Neuronal stem cell (in vitro differentiated cells): ENCODE results near the gene MALSU1.

Experiments
- DNase-seq: peaks from one replicate; pipeline ENCODE4 v3.0.0-alpha.2; 2013; ENCODE audit warnings: low spot score
- H2AFZ ChIP-seq: one replicate; pipeline ENCODE4 v1.6.1; 2013; ENCODE audit warnings: mild to moderate bottlenecking, low read length, inconsistent platforms
- H2AK5ac ChIP-seq: 2 replicates; pipeline ENCODE4 v1.6.1; 2013; ENCODE audit warnings: low read depth, mild to moderate bottlenecking, inconsistent platforms, low read length, moderate library complexity, mixed read lengths
- H2BK120ac ChIP-seq: 2 replicates; pipeline ENCODE4 v1.6.1; 2013; ENCODE audit warnings: low read depth, mild to moderate bottlenecking, inconsistent platforms, low read length, moderate library complexity, mixed read lengths
- H2BK12ac ChIP-seq: one replicate; pipeline ENCODE4 v1.6.1; 2013; ENCODE audit warnings: low read length, inconsistent platforms
- H2BK15ac ChIP-seq: 2 replicates; pipeline ENCODE4 v1.6.1; 2013; ENCODE audit warnings: mild to moderate bottlenecking, low read length, inconsistent platforms, mixed read lengths
- H2BK5ac ChIP-seq: one replicate; pipeline ENCODE4 v1.6.1; 2013; ENCODE audit warnings: inconsistent platforms, mild to moderate bottlenecking, low read length, moderate library complexity
- H3K14ac ChIP-seq: one replicate; pipeline ENCODE4 v1.6.1; 2013; ENCODE audit warnings: low read length, inconsistent platforms
- H3K18ac ChIP-seq: 2 replicates; pipeline ENCODE4 v1.6.1; 2013; ENCODE audit warnings: low read length, inconsistent platforms
- H3K23ac ChIP-seq: 2 replicates; pipeline ENCODE4 v1.6.1; 2013; ENCODE audit warnings: low read depth, mild to moderate bottlenecking, mixed read lengths, low read length, inconsistent platforms; ENCODE audit not compliant: poor library complexity
- H3K27ac ChIP-seq: replicated peaks from 3 replicates; pipeline ENCODE4 v1.5.1; 2013; ENCODE audit warnings: low read length, inconsistent platforms
- H3K27me3 ChIP-seq, 3 experiments: 2 replicates each; pipeline ENCODE4 v1.6.1; 2013; ENCODE audit warnings: low read length in 3 of 3, mild to moderate bottlenecking in 2 of 3, inconsistent platforms in 1 of 3, low read depth in 1 of 3, mixed read lengths in 1 of 3, moderate library complexity in 1 of 3; ENCODE audit not compliant: control insufficient read depth in 3 of 3, insufficient read depth in 3 of 3
- H3K36me3 ChIP-seq, 2 donors: replicated peaks in 1 of 2; 2 replicates each; pipeline ENCODE4 v1.6.1; 2013; ENCODE audit warnings: low read length in 2 of 2; ENCODE audit not compliant: control insufficient read depth in 2 of 2, insufficient read depth in 2 of 2
- H3K4ac ChIP-seq: 2 replicates; pipeline ENCODE4 v1.6.1; 2013; ENCODE audit warnings: inconsistent platforms, mild to moderate bottlenecking, low read length, moderate library complexity
- H3K4me1 ChIP-seq, 2 donors: 1 replicate in 1 of 2; 2 replicates in 1 of 2; pipeline ENCODE4 v1.6.1; 2013; ENCODE audit warnings: low read length in 2 of 2, low read depth in 1 of 2; ENCODE audit not compliant: control insufficient read depth in 2 of 2, insufficient read depth in 1 of 2
- H3K4me2 ChIP-seq: one replicate; pipeline ENCODE4 v1.6.1; 2013; ENCODE audit warnings: mild to moderate bottlenecking, low read length, inconsistent platforms; ENCODE audit not compliant: insufficient read depth, poor library complexity, severe bottlenecking
- H3K4me3 ChIP-seq, 2 donors: 2 replicates each; pipeline ENCODE4 v1.5.1; 2013; ENCODE audit warnings: low read length in 2 of 2, mild to moderate bottlenecking in 2 of 2, inconsistent platforms in 1 of 2, moderate library complexity in 1 of 2
- H3K79me1 ChIP-seq: one replicate; pipeline ENCODE4 v1.6.1; 2013; ENCODE audit warnings: low read depth, mild to moderate bottlenecking, inconsistent platforms, low read length, moderate library complexity
- H3K9ac ChIP-seq: one replicate; pipeline ENCODE4 v1.6.1; 2013; ENCODE audit warnings: mild to moderate bottlenecking, low read depth, low read length, inconsistent platforms; ENCODE audit not compliant: poor library complexity
- H3K9me3 ChIP-seq, 2 donors: replicated peaks in 1 of 2; 2 replicates each; pipeline versions ENCODE3 to v1.6.1; 2013; ENCODE audit warnings: low read length in 2 of 2, mild to moderate bottlenecking in 2 of 2, inconsistent platforms in 1 of 2, low read depth in 1 of 2, mixed read lengths in 1 of 2, moderate library complexity in 1 of 2; ENCODE audit not compliant: control insufficient read depth in 2 of 2, insufficient read depth in 1 of 2
- H4K8ac ChIP-seq: one replicate; pipeline ENCODE4 v1.6.1; 2013; ENCODE audit warnings: low read depth, mild to moderate bottlenecking, inconsistent platforms, low read length, moderate library complexity
- H4K91ac ChIP-seq: one replicate; pipeline ENCODE4 v1.6.1; 2013; ENCODE audit warnings: low read length, low read depth, mild to moderate bottlenecking, inconsistent platforms; ENCODE audit not compliant: poor library complexity
- WGBS, 2 donors: extraction: QIAGEN DNeasy Blood & Tissue Kit; methylation state at CpG; one replicate each; pipeline ENCODE4 v1.1.7; 2013; ENCODE audit warnings: missing lambda C conversion rate in 2 of 2, mixed read lengths in 1 of 2; ENCODE audit not compliant: insufficient read length in 2 of 2, insufficient replicate concordance in 1 of 2; ENCODE audit errors: extremely low coverage in 2 of 2; 5-methylcytosine and 5-hydroxymethylcytosine counted together

MALSU1 gene

GRCh38 chr7:23356168-23356567, 57.0 kb downstream of the MALSU1 start:
- H3K4me2 ChIP-seq: no peak overlapping the region
- no peak overlapping the region for H3K18ac ChIP-seq
- H3K27ac ChIP-seq: no peak overlapping the region
- no peak overlapping the region for H2BK12ac ChIP-seq
- no peak overlapping the region for H3K4ac ChIP-seq
- no peak overlapping the region for H2BK5ac ChIP-seq
- no peak overlapping the region for H2BK120ac ChIP-seq
- H2AFZ ChIP-seq: no peak overlapping the region
- H3K4me1 ChIP-seq: peaks cover 4 to 12% of the 10 kb centered on the region in 2 donors
- peaks cover 3 to 72% of the 10 kb centered on the region in 2 donors for H3K36me3 ChIP-seq
- H3K4me3 ChIP-seq: no peak overlapping the region
- no peak for DNase-seq
- no peak overlapping the region for H2AK5ac ChIP-seq
- H3K79me1 ChIP-seq: no peaks in the 10 kb centered on the region
- H3K27me3 ChIP-seq: no peaks in the 10 kb centered on the region
- H2BK15ac ChIP-seq: no peak overlapping the region
- no peak overlapping the region for H3K14ac ChIP-seq
- no peak overlapping the region for H4K8ac ChIP-seq
- peaks cover 0 to 2% of the 10 kb centered on the region in 2 donors for H3K9me3 ChIP-seq
- WGBS, 2 donors: no CpG with 5 or more reads among the region's 3 CpGs
- H3K9ac ChIP-seq: no peak overlapping the region
- H3K23ac ChIP-seq: no peak overlapping the region
- H4K91ac ChIP-seq: no peak overlapping the region

- Histone ChIP-seq H2BK5ac (no peak overlapping the region), H3K4me3 (no peak overlapping the region), H4K91ac (no peak overlapping the region), H3K18ac (no peak overlapping the region), H3K9ac (no peak overlapping the region), H3K4ac (no peak overlapping the region), H3K9me3 (peaks cover 0 to 2% of the 10 kb centered on the region in 2 donors), H3K14ac (no peak overlapping the region), H2BK12ac (no peak overlapping the region), H3K4me2 (no peak overlapping the region), H3K4me1 (peaks cover 4 to 7% of the 10 kb centered on the region in 2 donors), H3K27ac (no peak overlapping the region), H2AFZ (no peak overlapping the region), H2BK120ac (no peak overlapping the region), H2AK5ac (no peak overlapping the region), H3K79me1 (no peaks in the 10 kb centered on the region), H3K23ac (no peak overlapping the region), H2BK15ac (no peak overlapping the region), H4K8ac (no peak overlapping the region), H3K27me3 (no peaks in the 10 kb centered on the region), H3K36me3 (peaks cover 3 to 72% of the 10 kb centered on the region in 2 donors)
- no CpG with 5 or more reads among the region's 3 CpGs for WGBS, 2 donors
- DNase-seq: no peak
Observed at GRCh38 chr7:23356726-23357125, 57.6 kb downstream of the MALSU1 start.

GRCh38 chr7:23357190-23358093, 58.3 kb downstream of the MALSU1 start:
- Histone ChIP-seq H3K4me1 (peaks cover 4 to 7% of the 10 kb centered on the region in 2 donors), H3K36me3 (peaks cover 3 to 75% of the 10 kb centered on the region in 2 donors), H3K4ac (no peak overlapping the region), H2BK12ac (no peak overlapping the region), H2AK5ac (no peak overlapping the region), H3K27ac (no peak overlapping the region), H3K4me2 (no peak overlapping the region), H3K14ac (no peak overlapping the region), H3K9ac (no peak overlapping the region), H2BK120ac (no peak overlapping the region), H3K4me3 (no peak overlapping the region), H3K18ac (no peak overlapping the region), H3K79me1 (no peaks in the 10 kb centered on the region), H3K23ac (no peak overlapping the region), H2AFZ (no peak overlapping the region), H4K91ac (no peak overlapping the region), H2BK5ac (no peak overlapping the region), H3K9me3 (peaks cover 0 to 2% of the 10 kb centered on the region in 2 donors), H3K27me3 (no peaks in the 10 kb centered on the region), H4K8ac (no peak overlapping the region), H2BK15ac (no peak overlapping the region)
- no CpG with 5 or more reads among the region's 6 CpGs for WGBS, 2 donors
- no peak for DNase-seq

- Histone ChIP-seq H3K4ac (no peak overlapping the region), H3K36me3 (peaks cover 3 to 83% of the 10 kb centered on the region in 2 donors), H2BK120ac (no peak overlapping the region), H2BK12ac (no peak overlapping the region), H4K8ac (no peak overlapping the region), H3K4me3 (no peak overlapping the region), H4K91ac (no peak overlapping the region), H3K23ac (no peak overlapping the region), H3K14ac (no peak overlapping the region), H3K4me2 (no peak overlapping the region), H2AFZ (no peak overlapping the region), H3K4me1 (peaks cover under 1 to 4% of the 10 kb centered on the region in 2 donors), H2BK15ac (no peak overlapping the region), H2AK5ac (no peak overlapping the region), H2BK5ac (no peak overlapping the region), H3K9me3 (peaks cover 0 to 2% of the 10 kb centered on the region in 2 donors), H3K27ac (no peak overlapping the region), H3K18ac (no peak overlapping the region), H3K79me1 (no peaks in the 10 kb centered on the region), H3K27me3 (no peaks in the 10 kb centered on the region), H3K9ac (no peak overlapping the region)
- no peak for DNase-seq
- WGBS, 2 donors: no CpG with 5 or more reads among the region's 2 CpGs
Observed at GRCh38 chr7:23358152-23358674, 59.1 kb downstream of the MALSU1 start.
